ENCODE measurements around the gene SMIM5. TPM values are rescaled to one million over a fixed set of nuclear protein-coding genes. Genes with fewer than 3 reads are reported as not detected.
"Not testable (repeated sequence)": the region's sequence is repeated elsewhere in the genome, so short reads cannot be mapped to it uniquely, and the experiment has no call there.

The SMIM5 gene
- total and polyA plus RNA-seq, 7 donors = 0.11 to 0.92 (median 0.19) TPM; not detected in 1

- ATAC-seq = peak in 2 of 4 donors; percentile 29 to 37
- WGBS, 3 donors = 72 to 78% (median 77%) methylated on average over 19 of the region's 19 CpGs
Measured at GRCh38 chr17:75636381-75637142, 3.3 kb downstream of the SMIM5 start.

GRCh38 chr17:75637143-75637538 is 3.9 kb downstream of the SMIM5 start:
- 72 to 85% (median 79%) methylated on average over 13 of the region's 13 CpGs for WGBS, 3 donors
- intact Hi-C loops (cut with DNase I) = no loop called here
- Histone ChIP-seq H3K4me1 (peaks cover 46% of the 10 kb centered on the region), H3K4me3 (no peak overlapping the region), H3K9me3 (no peaks in the 10 kb centered on the region), H3K36me3 (ENCODE audit: insufficient read depth in 1 of 2, low read depth in 1 of 2) (no peaks in the 10 kb centered on the region), H3K27ac (no peak overlapping the region), H3K27me3 (ENCODE audit: insufficient read depth in 3 of 3, low read length in 2 of 3) (no peaks in the 10 kb centered on the region)
- DNase-seq = no peak
- no peak for TF ChIP-seq CTCF (IDR thresholded peaks at IDR 0.05)
- ATAC-seq = no peak

More at GRCh38 chr17:75636381-75637142, 3.3 kb downstream of the SMIM5 start:
- H3K9me3 ChIP-seq = no peaks in the 10 kb centered on the region
- no peak for TF ChIP-seq CTCF (IDR thresholded peaks at IDR 0.05)
- H3K4me3 ChIP-seq = no peak overlapping the region
- peak in 1 of 2 donors; percentile 32 for DNase-seq
- no peaks in the 10 kb centered on the region for H3K27me3 ChIP-seq (ENCODE audit: insufficient read depth in 3 of 3, low read length in 2 of 3)
- peaks cover 46% of the 10 kb centered on the region for H3K4me1 ChIP-seq
- H3K27ac ChIP-seq = peak overlapping the region; percentile 69
- no peaks in the 10 kb centered on the region for H3K36me3 ChIP-seq (ENCODE audit: insufficient read depth in 1 of 2, low read depth in 1 of 2)
- intact Hi-C loops (cut with DNase I) = no loop called here

GRCh38 chr17:75637551-75637950 is 4.3 kb downstream of the SMIM5 start:
- Histone ChIP-seq H3K27ac (no peak overlapping the region), H3K4me3 (no peak overlapping the region), H3K36me3 (ENCODE audit: insufficient read depth in 1 of 2, low read depth in 1 of 2) (no peaks in the 10 kb centered on the region), H3K9me3 (no peaks in the 10 kb centered on the region), H3K27me3 (ENCODE audit: insufficient read depth in 3 of 3, low read length in 2 of 3) (no peaks in the 10 kb centered on the region), H3K4me1 (peaks cover 43% of the 10 kb centered on the region)
- WGBS, 3 donors = 91 to 94% (median 92%) methylated on average over 6 to 7 of the region's 7 CpGs
- intact Hi-C loops (cut with DNase I) = no loop called here
- DNase-seq (peak in 1 of 2 donors; percentile 11), ATAC-seq (no peak)
- TF ChIP-seq CTCF (IDR thresholded peaks at IDR 0.05) = no peak

GRCh38 chr17:75638039-75638438 is 4.8 kb downstream of the SMIM5 start:
- peaks cover 39% of the 10 kb centered on the region for H3K4me1 ChIP-seq
- H3K36me3 ChIP-seq (ENCODE audit: insufficient read depth in 1 of 2, low read depth in 1 of 2) = not testable (repeated sequence)

DNA sequence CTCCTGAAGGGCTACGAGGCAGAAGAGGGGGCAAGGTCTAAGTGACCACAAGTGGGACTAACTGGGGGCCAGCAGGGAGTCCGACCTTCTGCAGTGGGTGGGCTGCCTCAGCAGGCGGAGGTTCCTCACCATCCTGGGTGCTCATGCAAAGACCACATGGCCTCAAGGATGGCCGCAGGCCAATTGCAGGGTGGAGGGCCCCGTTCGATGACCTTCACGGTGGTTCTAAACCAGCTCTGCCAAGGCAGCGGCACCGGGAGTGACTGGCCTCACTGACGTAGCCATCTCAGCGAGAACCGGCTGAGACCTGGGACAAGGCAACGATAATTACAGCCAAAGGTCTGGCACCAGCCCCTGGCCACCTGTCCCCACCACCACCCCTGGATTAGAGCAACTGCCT is 5.7 kb downstream of the SMIM5 start:
- Histone ChIP-seq H3K27ac (no peak overlapping the region), H3K9me3 (no peaks in the 10 kb centered on the region), H3K4me3 (no peak overlapping the region), H3K36me3 (ENCODE audit: insufficient read depth in 1 of 2, low read depth in 1 of 2) (no peaks in the 10 kb centered on the region), H3K4me1 (peaks cover 30% of the 10 kb centered on the region), H3K27me3 (ENCODE audit: insufficient read depth in 3 of 3, low read length in 2 of 3) (no peaks in the 10 kb centered on the region)
- 73 to 74% (median 73%) methylated on average over 12 to 13 of the region's 13 CpGs for WGBS, 3 donors
- no peak for TF ChIP-seq CTCF (IDR thresholded peaks at IDR 0.05)
- DNase-seq (peak in 1 of 2 donors; percentile 46), ATAC-seq (no peak)
- intact Hi-C loops (cut with DNase I) = no loop called here

More at GRCh38 chr17:75638039-75638438, 4.8 kb downstream of the SMIM5 start:
- H3K9me3 ChIP-seq; H3K4me3 ChIP-seq; ATAC-seq; H3K27ac ChIP-seq; intact Hi-C loops (cut with DNase I); H3K27me3 ChIP-seq (ENCODE audit: insufficient read depth in 3 of 3, low read length in 2 of 3): not testable (repeated sequence)
- 94 to 100% (median 96%) methylated on average over 12 of the region's 12 CpGs for WGBS, 3 donors
- peak in 1 of 2 donors; percentile 28 for DNase-seq
